Gastrocnemius medialis (tissue), 4 donors: ENCODE results near the gene EBNA1BP2. TPM values are rescaled to one million over a fixed set of nuclear protein-coding genes. Genes with fewer than 3 reads are reported as not detected.

Experiments used
- ATAC-seq, 2 donors: fragments of 150-250 bp; one replicate each; pipeline ENCODE4 v1.9.1; 2016
- DNase-seq, 2 donors: peaks; one replicate each; pipeline ENCODE4 v3.0.0-alpha.2; 2019
- H3K27ac ChIP-seq, 4 donors: fragments of 200-600 bp; sonication (generic); 1 replicate in 1 of 4; 2 replicates in 3 of 4; pipeline ENCODE4 v1.5.1; 2016 to 2018; ENCODE audit warnings: mild to moderate bottlenecking in 2 of 4, moderate library complexity in 1 of 4
- H3K27me3 ChIP-seq, 3 donors: fragments of 200-600 bp; sonication (generic) in 2 of 3; 1 replicate in 1 of 3; 2 replicates in 2 of 3; pipeline versions ENCODE4 v1.5.1 to v1.6.0; 2016 to 2019; ENCODE audit warnings: mild to moderate bottlenecking in 1 of 3, moderate library complexity in 1 of 3
- H3K36me3 ChIP-seq, 2 donors: fragments of 200-600 bp; sonication (generic) in 1 of 2; one replicate each; pipeline ENCODE4 v1.5.1; 2017 to 2018
- H3K4me1 ChIP-seq, 2 donors: fragments of 200-600 bp; sonication (generic) in 1 of 2; one replicate each; pipeline ENCODE4 v1.5.1; 2016 to 2017; ENCODE audit warnings: mild to moderate bottlenecking in 2 of 2
- H3K4me3 ChIP-seq, 4 donors: fragments of 200-600 bp; sonication (generic) in 3 of 4; 1 replicate in 1 of 4; 2 replicates in 3 of 4; pipeline ENCODE4 v1.5.1; 2016 to 2019; ENCODE audit warnings: mild to moderate bottlenecking in 2 of 4
- H3K9me3 ChIP-seq, 3 donors: fragments of 200-600 bp; sonication (generic) in 2 of 3; 1 replicate in 1 of 3; 2 replicates in 2 of 3; pipeline ENCODE4 v1.5.1; 2016 to 2019
- CTCF ChIP-seq, 5 experiments: fragments of 450-650 bp in 3 of 5; fragments of 200-600 bp in 2 of 5; sonication (generic) in 2 of 5; IDR thresholded peaks in 4 of 5; conservative IDR thresholded peaks in 1 of 5; 1 replicate in 4 of 5; 2 replicates in 1 of 5; pipeline ENCODE4 v1.5.1; 2016 to 2019; ENCODE audit warnings: antibody characterized with exemption in 5 of 5, mild to moderate bottlenecking in 3 of 5, moderate library complexity in 3 of 5
- POLR2A ChIP-seq, 2 donors: fragments of 450-650 bp; IDR thresholded peaks; one replicate each; pipeline ENCODE4 v1.6.1; 2017; ENCODE audit warnings: antibody characterized with exemption in 2 of 2, mild to moderate bottlenecking in 2 of 2, moderate library complexity in 2 of 2
- in situ Hi-C, 4 donors: fragments of 200-750 bp; cut with MboI; loops; one replicate each; pipeline versions ENCODE4 v1.15.0 to v1.8.0; 2017; ENCODE audit warnings: low sequenced_read_pairs in 4 of 4
- intact Hi-C: fragments of 100-400 bp; cut with DNase I; formaldehyde crosslinking; loops from one replicate; pipeline ENCODE4 v1.15.1; 2023; ENCODE audit warnings: low total_unique reads
- total RNA-seq, 4 donors: library from RNA; depleted of rRNA; stranded (reverse); fragments of >200 nt; gene quantifications; one replicate each; pipeline versions ENCODE4 v1.1.0 to v1.2.3, GENCODE V29; 2016

EBNA1BP2 gene
- total RNA-seq, 4 donors from 2014 or later, result 41.2 to 68.4 (median 59.1) TPM

GRCh38 chr1:43165162-43165561 lies 6.9 kb downstream of the EBNA1BP2 start:
- Histone ChIP-seq H3K36me3 (peaks cover 0 to 66% of the 10 kb centered on the region in 2 donors), H3K27me3 (no peaks in the 10 kb centered on the region), H3K9me3 (no peaks in the 10 kb centered on the region), H3K4me3 (no peak overlapping the region), H3K4me1 (no peaks in the 10 kb centered on the region), H3K27ac (no peak overlapping the region)
- DNase-seq, result no peak
- no peak for ATAC-seq
- intact Hi-C loops (no loop called here), in situ Hi-C loops (no loop called here)
- no peak for TF ChIP-seq CTCF (IDR thresholded peaks at IDR 0.05 in 4 of 5, conservative IDR thresholded peaks at IDR 0.05 in 1 of 5)
- TF ChIP-seq POLR2A (IDR thresholded peaks at IDR 0.05), result no peak

GRCh38 chr1:43156026-43156425 lies 16.1 kb downstream of the EBNA1BP2 start:
- no peak overlapping the region for H3K27ac ChIP-seq
- no peaks in the 10 kb centered on the region for H3K4me1 ChIP-seq
- in situ Hi-C loops, result no loop called here
- H3K27me3 ChIP-seq, result peaks cover 0 to 6% (median 2%) of the 10 kb centered on the region in 3 donors
- no peak overlapping the region for H3K4me3 ChIP-seq
- no peak for ATAC-seq
- intact Hi-C loops, result no loop called here
- no peak for DNase-seq
- H3K36me3 ChIP-seq, result no peaks in the 10 kb centered on the region
- no peak for TF ChIP-seq CTCF (IDR thresholded peaks at IDR 0.05 in 4 of 5, conservative IDR thresholded peaks at IDR 0.05 in 1 of 5)
- no peak for TF ChIP-seq POLR2A (IDR thresholded peaks at IDR 0.05)
- H3K9me3 ChIP-seq, result no peaks in the 10 kb centered on the region

GRCh38 chr1:43153443-43153842 lies 18.6 kb downstream of the EBNA1BP2 start:
- no peaks in the 10 kb centered on the region for H3K9me3 ChIP-seq
- no peak overlapping the region for H3K4me3 ChIP-seq
- intact Hi-C loops (no loop called here), in situ Hi-C loops (no loop called here)
- ATAC-seq, result no peak
- H3K4me1 ChIP-seq, result no peaks in the 10 kb centered on the region
- no peak for TF ChIP-seq POLR2A (IDR thresholded peaks at IDR 0.05)
- no peak for TF ChIP-seq CTCF (IDR thresholded peaks at IDR 0.05 in 4 of 5, conservative IDR thresholded peaks at IDR 0.05 in 1 of 5)
- peaks cover 9 to 23% (median 16%) of the 10 kb centered on the region in 3 donors for H3K27me3 ChIP-seq
- no peak overlapping the region for H3K27ac ChIP-seq
- no peaks in the 10 kb centered on the region for H3K36me3 ChIP-seq
- no peak for DNase-seq

- TF ChIP-seq POLR2A (IDR thresholded peaks at IDR 0.05) (no peak), CTCF (IDR thresholded peaks at IDR 0.05 in 4 of 5, conservative IDR thresholded peaks at IDR 0.05 in 1 of 5) (no peak)
- in situ Hi-C loops, result no loop called here
Measured at GRCh38 chr1:43152866-43153265, 19.2 kb downstream of the EBNA1BP2 start.

GRCh38 chr1:43149889-43150288 lies 22.2 kb downstream of the EBNA1BP2 start:
- no peak for TF ChIP-seq POLR2A (IDR thresholded peaks at IDR 0.05)
- no peak for TF ChIP-seq CTCF (IDR thresholded peaks at IDR 0.05 in 4 of 5, conservative IDR thresholded peaks at IDR 0.05 in 1 of 5)
- in situ Hi-C loops (no loop called here), intact Hi-C loops (no loop called here)
- no peak for ATAC-seq
- Histone ChIP-seq H3K9me3 (no peaks in the 10 kb centered on the region), H3K4me3 (no peak overlapping the region), H3K4me1 (peaks cover 3 to 7% of the 10 kb centered on the region in 2 donors), H3K27ac (no peak overlapping the region), H3K27me3 (peaks cover 34 to 51% (median 41%) of the 10 kb centered on the region in 3 donors), H3K36me3 (no peaks in the 10 kb centered on the region)
- DNase-seq, result no peak

More at GRCh38 chr1:43152866-43153265, 19.2 kb downstream of the EBNA1BP2 start:
- ATAC-seq (no peak), DNase-seq (no peak)
- Histone ChIP-seq H3K27ac (no peak overlapping the region), H3K4me3 (no peak overlapping the region), H3K36me3 (no peaks in the 10 kb centered on the region), H3K4me1 (peaks cover under 1 to 3% of the 10 kb centered on the region in 2 donors), H3K9me3 (no peaks in the 10 kb centered on the region), H3K27me3 (peaks cover 15 to 25% (median 22%) of the 10 kb centered on the region in 3 donors)
- intact Hi-C loops, result no loop called here
